ENCODE data around the gene COPS8. TPM values are rescaled to one million over a fixed set of nuclear protein-coding genes. Genes with fewer than 3 reads are reported as not detected.
A peak's percentile ranks its signal among the peaks of the same experiment; 100 is the strongest.

The COPS8 gene
- total RNA-seq, 1 donor from 2014 or later, result 111 TPM

DNA sequence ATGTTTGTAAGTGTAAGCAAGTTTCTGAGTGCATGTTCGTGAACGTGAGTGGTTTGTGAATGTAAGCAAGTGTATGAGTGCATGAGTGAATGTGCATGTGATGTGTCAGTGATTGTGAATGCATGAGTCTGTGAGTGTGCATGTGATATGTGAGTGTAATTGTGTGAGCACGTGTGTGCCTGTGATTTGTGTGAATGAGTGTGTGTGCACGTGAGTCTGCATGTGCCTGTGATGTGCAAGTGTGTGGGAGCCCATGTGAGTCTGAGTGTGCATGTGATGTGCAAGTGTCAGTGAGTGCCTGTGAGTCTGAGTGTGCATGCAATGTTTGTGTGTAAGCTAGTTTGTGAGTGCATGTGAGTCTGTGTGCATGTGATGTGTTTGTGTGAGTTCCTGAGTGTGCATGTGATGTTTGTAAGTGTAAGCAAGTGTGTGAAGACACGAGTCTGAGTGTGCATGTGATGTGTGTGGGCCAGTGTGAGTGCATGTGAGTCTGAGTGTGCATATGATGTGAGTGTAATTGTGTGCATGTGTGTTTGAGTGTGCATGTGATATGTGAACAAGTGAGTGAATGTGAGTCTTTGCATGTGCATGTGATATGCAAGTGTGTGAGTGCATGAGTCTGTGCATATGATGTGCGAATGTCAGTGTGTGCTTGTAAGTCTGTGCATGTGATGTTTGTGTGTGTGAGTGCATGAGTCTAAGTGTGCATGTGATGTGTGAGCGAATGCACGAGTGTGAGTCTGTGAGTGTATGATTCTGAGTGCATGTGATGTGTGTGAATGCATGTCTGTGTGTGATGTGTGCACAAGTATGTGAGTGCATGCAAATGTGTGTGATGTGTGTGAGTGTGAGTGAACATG lies 45.1 kb downstream of the COPS8 start:
- TF ChIP-seq CTCF (conservative IDR thresholded peaks at IDR 0.05; ENCODE audit: low read depth, low read length), result no peak
- no peak overlapping the region for H3K4me3 ChIP-seq (ENCODE audit: low read depth, low read length)
- DNase-seq (ENCODE audit: low read depth), result no peak

- DNase-seq (ENCODE audit: low read depth), result no peak
- TF ChIP-seq CTCF (conservative IDR thresholded peaks at IDR 0.05; ENCODE audit: low read depth, low read length), result no peak
- H3K4me3 ChIP-seq (ENCODE audit: low read depth, low read length), result no peak overlapping the region
Observed at GRCh38 chr2:237131749-237132533, 46.3 kb downstream of the COPS8 start.

DNA sequence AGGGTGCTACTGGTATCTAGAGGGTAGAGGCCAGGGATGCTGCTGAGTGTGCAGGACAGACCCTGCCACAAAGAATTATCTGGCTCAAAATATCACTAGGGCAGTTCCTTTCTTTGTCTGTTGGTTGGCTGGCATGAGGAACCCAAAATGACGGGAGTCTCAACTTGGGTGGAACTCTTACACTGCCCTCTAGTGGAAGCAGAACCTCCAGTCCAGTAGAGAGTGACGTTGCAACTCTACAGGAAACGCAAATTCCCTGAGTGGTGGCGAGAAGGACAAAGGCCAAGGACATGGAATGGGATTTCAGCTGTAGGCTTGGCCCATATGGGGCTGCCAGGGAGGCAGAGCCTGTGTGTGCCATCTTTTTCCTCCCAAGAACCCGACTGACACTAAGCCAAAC lies 47.1 kb downstream of the COPS8 start:
- no peak for DNase-seq (ENCODE audit: low read depth)
- peak; percentile 47 for TF ChIP-seq CTCF (conservative IDR thresholded peaks at IDR 0.05; ENCODE audit: low read depth, low read length)
- no peak overlapping the region for H3K4me3 ChIP-seq (ENCODE audit: low read depth, low read length)

DNA sequence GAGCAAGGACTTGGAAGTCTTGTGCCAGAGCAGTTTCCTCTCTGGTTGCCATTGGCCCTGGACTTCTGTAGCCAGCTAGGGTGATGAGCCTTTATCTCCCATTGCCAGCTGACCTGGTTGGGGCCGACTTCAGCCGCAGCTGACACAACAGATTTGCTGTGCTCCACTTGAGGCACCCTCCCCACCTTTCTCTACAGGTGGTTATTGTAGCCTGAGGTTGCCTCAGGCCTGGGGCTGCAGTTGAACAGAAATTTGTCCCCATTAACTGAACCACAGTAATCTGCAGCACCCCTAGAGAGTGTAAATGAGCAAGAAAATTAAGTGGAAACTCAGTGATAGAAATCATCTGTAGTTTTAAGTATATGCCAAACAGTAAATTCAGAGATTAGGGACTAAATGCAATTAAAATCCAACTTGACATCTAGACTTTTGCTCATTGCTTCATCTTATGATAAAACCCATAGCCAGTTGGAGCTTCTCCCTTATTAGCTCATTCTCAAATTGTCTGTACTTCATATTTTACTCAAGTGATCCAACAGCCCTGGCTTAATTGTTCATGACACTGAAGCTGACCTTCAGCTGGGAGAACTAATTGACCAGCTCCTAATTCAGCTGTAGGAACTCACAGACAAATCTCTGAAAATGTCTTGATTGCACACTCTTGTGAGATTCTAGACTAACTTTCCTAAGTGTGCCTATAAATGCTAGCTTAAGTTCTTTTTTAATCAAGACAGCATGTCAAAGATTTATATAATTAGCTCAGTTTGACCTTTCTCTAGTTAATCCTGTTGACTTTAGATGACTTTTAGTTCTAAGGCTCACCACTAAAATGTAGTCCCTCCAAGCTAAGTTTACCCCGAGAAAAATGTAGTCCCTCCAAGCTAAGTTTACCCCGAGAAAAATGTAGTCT lies 48.9 kb downstream of the COPS8 start:
- H3K4me3 ChIP-seq (ENCODE audit: low read depth, low read length), result no peak overlapping the region
- TF ChIP-seq CTCF (conservative IDR thresholded peaks at IDR 0.05; ENCODE audit: low read depth, low read length), result no peak
- DNase-seq (ENCODE audit: low read depth), result no peak

GRCh38 chr2:237136824-237137223 lies 51.1 kb downstream of the COPS8 start:
- DNase-seq (ENCODE audit: low read depth), result no peak
- H3K4me3 ChIP-seq (ENCODE audit: low read depth, low read length), result no peak overlapping the region
- TF ChIP-seq CTCF (conservative IDR thresholded peaks at IDR 0.05; ENCODE audit: low read depth, low read length), result no peak

GRCh38 chr2:237137626-237138323 lies 52.1 kb downstream of the COPS8 start:
- H3K4me3 ChIP-seq (ENCODE audit: low read depth, low read length), result no peak overlapping the region
- no peak for DNase-seq (ENCODE audit: low read depth)
- no peak for TF ChIP-seq CTCF (conservative IDR thresholded peaks at IDR 0.05; ENCODE audit: low read depth, low read length)

Data from epithelial cell of proximal tubule (primary cell).